ENCODE results near the gene ERCC6L. TPM values are rescaled to one million over a fixed set of nuclear protein-coding genes. Genes with fewer than 3 reads are reported as not detected.
A peak's percentile ranks its signal among the peaks of the same experiment; 100 is the strongest.

Gene ERCC6L
- 5.5 and 5.8 TPM in 2 replicates for total RNA-seq (2014; rRNA removed; shearing (Covaris generic))
- polyA plus RNA-seq (2015; cell fraction: cytosol; rRNA removed) = 5.3 and 7.4 TPM in 2 replicates
- 5.7 and 11.7 TPM in 2 replicates for polyA plus RNA-seq (2015; cell fraction: nucleus; rRNA removed)

GRCh38 chrX:72238721-72239475, at the start of gene ERCC6L:
Gene ERCC6L, minus strand, starts transcription at chrX:72239027. Its CDS starts 116 bp downstream, at chrX:72238911.
- in situ Hi-C loops (cut with HindIII; ENCODE audit: low pct_unique_long_range_greater_than_20kb, low sequenced_read_pairs) = no loop called here
- DNase-seq (ENCODE audit: low read depth, low spot score) = peak; percentile 87

GRCh38 chrX:72282302-72282701, 43.5 kb upstream of the ERCC6L start:
- DNase-seq (ENCODE audit: low read depth, low spot score) = no peak
- in situ Hi-C loops (cut with HindIII; ENCODE audit: low pct_unique_long_range_greater_than_20kb, low sequenced_read_pairs) = no loop called here

GRCh38 chrX:72280321-72280845, 41.6 kb upstream of the ERCC6L start:
- no peak for DNase-seq (ENCODE audit: low read depth, low spot score)
- in situ Hi-C loops (cut with HindIII; ENCODE audit: low pct_unique_long_range_greater_than_20kb, low sequenced_read_pairs) = no loop called here

GRCh38 chrX:72276478-72276953, 37.7 kb upstream of the ERCC6L start:
- DNase-seq (ENCODE audit: low read depth, low spot score) = no peak
- in situ Hi-C loops (cut with HindIII; ENCODE audit: low pct_unique_long_range_greater_than_20kb, low sequenced_read_pairs) = no loop called here

- in situ Hi-C loops (cut with HindIII; ENCODE audit: low pct_unique_long_range_greater_than_20kb, low sequenced_read_pairs) = no loop called here
- DNase-seq (ENCODE audit: low read depth, low spot score) = no peak
Observed at GRCh38 chrX:72274526-72274925, 35.7 kb upstream of the ERCC6L start.

GRCh38 chrX:72273718-72274117, 34.9 kb upstream of the ERCC6L start:
- in situ Hi-C loops (cut with HindIII; ENCODE audit: low pct_unique_long_range_greater_than_20kb, low sequenced_read_pairs) = no loop called here
- DNase-seq (ENCODE audit: low read depth, low spot score) = no peak

GRCh38 chrX:72272868-72273267, 34.0 kb upstream of the ERCC6L start:
- DNase-seq (ENCODE audit: low read depth, low spot score) = no peak

GRCh38 chrX:72271812-72272211, 33.0 kb upstream of the ERCC6L start:
- in situ Hi-C loops (cut with HindIII; ENCODE audit: low pct_unique_long_range_greater_than_20kb, low sequenced_read_pairs) = no loop called here
- no peak for DNase-seq (ENCODE audit: low read depth, low spot score)

More at GRCh38 chrX:72272868-72273267, 34.0 kb upstream of the ERCC6L start:
- in situ Hi-C loops (cut with HindIII; ENCODE audit: low pct_unique_long_range_greater_than_20kb, low sequenced_read_pairs) = no loop called here

- in situ Hi-C loops (cut with HindIII; ENCODE audit: low pct_unique_long_range_greater_than_20kb, low sequenced_read_pairs) = no loop called here
- no peak for DNase-seq (ENCODE audit: low read depth, low spot score)
Observed at GRCh38 chrX:72271091-72271788, 32.4 kb upstream of the ERCC6L start.

GRCh38 chrX:72270316-72270866, 31.6 kb upstream of the ERCC6L start:
- DNase-seq (ENCODE audit: low read depth, low spot score) = no peak
- in situ Hi-C loops (cut with HindIII; ENCODE audit: low pct_unique_long_range_greater_than_20kb, low sequenced_read_pairs) = no loop called here

GRCh38 chrX:72269671-72270251, 30.9 kb upstream of the ERCC6L start:
- DNase-seq (ENCODE audit: low read depth, low spot score) = no peak
- in situ Hi-C loops (cut with HindIII; ENCODE audit: low pct_unique_long_range_greater_than_20kb, low sequenced_read_pairs) = no loop called here

- DNase-seq (ENCODE audit: low read depth, low spot score) = no peak
- in situ Hi-C loops (cut with HindIII; ENCODE audit: low pct_unique_long_range_greater_than_20kb, low sequenced_read_pairs) = no loop called here
Observed at GRCh38 chrX:72268597-72269365, 30.0 kb upstream of the ERCC6L start.

- no peak for DNase-seq (ENCODE audit: low read depth, low spot score)
- in situ Hi-C loops (cut with HindIII; ENCODE audit: low pct_unique_long_range_greater_than_20kb, low sequenced_read_pairs) = no loop called here
Observed at GRCh38 chrX:72265263-72265662, 26.4 kb upstream of the ERCC6L start.

GRCh38 chrX:72262077-72262476, 23.2 kb upstream of the ERCC6L start:
- in situ Hi-C loops (cut with HindIII; ENCODE audit: low pct_unique_long_range_greater_than_20kb, low sequenced_read_pairs) = no loop called here
- DNase-seq (ENCODE audit: low read depth, low spot score) = no peak

- in situ Hi-C loops (cut with HindIII; ENCODE audit: low pct_unique_long_range_greater_than_20kb, low sequenced_read_pairs) = no loop called here
Observed at GRCh38 chrX:72260448-72260847, 21.6 kb upstream of the ERCC6L start.

GRCh38 chrX:72258174-72258573, 19.3 kb upstream of the ERCC6L start:
- in situ Hi-C loops (cut with HindIII; ENCODE audit: low pct_unique_long_range_greater_than_20kb, low sequenced_read_pairs) = no loop called here
- no peak for DNase-seq (ENCODE audit: low read depth, low spot score)

More at GRCh38 chrX:72260448-72260847, 21.6 kb upstream of the ERCC6L start:
- DNase-seq (ENCODE audit: low read depth, low spot score) = no peak

GRCh38 chrX:72255864-72256263, 17.0 kb upstream of the ERCC6L start:
- in situ Hi-C loops (cut with HindIII; ENCODE audit: low pct_unique_long_range_greater_than_20kb, low sequenced_read_pairs) = no loop called here
- no peak for DNase-seq (ENCODE audit: low read depth, low spot score)
